WTC11 (cell line): ENCODE results near the gene PPIH. TPM values are rescaled to one million over a fixed set of nuclear protein-coding genes. Genes with fewer than 3 reads are reported as not detected.

ENCODE experiments used
- ATAC-seq: fragments of 200-7000 bp; cut with Tn5 transposase; 2 replicates; pipeline ENCODE4 v1.10.0; 2021; ENCODE audit warnings: mild to moderate bottlenecking, moderate library complexity
- CTCF ChIA-PET: fragments of 300-600 bp; sonication (Branson Sonifier 250); formaldehyde crosslinking; loops from one replicate; lab custom pipeline; 2021; ENCODE audit warnings: antibody characterized with exemption; lab: Charles Lee
- POLR2A ChIA-PET: fragments of 350-600 bp; sonication (Branson Sonifier 250); formaldehyde crosslinking; loops from one replicate; lab custom pipeline; 2021; ENCODE audit warnings: antibody characterized with exemption; lab: Charles Lee
- DNase-seq: peaks from one replicate; pipeline ENCODE4 v3.0.0; 2021; ENCODE audit warnings: low spot score
- H3K27ac Mint-ChIP-seq: 2 replicates; pipeline ENCODE4 v1.8.0; 2021; ENCODE audit warnings: mixed read lengths
- H3K27me3 Mint-ChIP-seq: 2 replicates; pipeline ENCODE4 v1.8.0; 2021; ENCODE audit warnings: low read depth, mild to moderate bottlenecking, moderate library complexity, mixed read lengths
- H3K36me3 Mint-ChIP-seq: 2 replicates; pipeline ENCODE4 v1.8.0; 2021; ENCODE audit warnings: mixed read lengths
- H3K4me1 Mint-ChIP-seq: 2 replicates; pipeline ENCODE4 v1.8.0; 2022; ENCODE audit warnings: mixed read lengths
- H3K4me3 Mint-ChIP-seq: 2 replicates; pipeline ENCODE4 v1.8.0; 2021; ENCODE audit warnings: mild to moderate bottlenecking, moderate library complexity, mixed read lengths
- H3K9me3 Mint-ChIP-seq: 2 replicates; pipeline ENCODE4 v1.8.0; 2021; ENCODE audit warnings: mixed read lengths
- CREM ChIP-seq: sonication (generic); formaldehyde crosslinking; IDR thresholded peaks from 2 replicates; pipeline ENCODE4 v1.8.1; 2022; ENCODE audit warnings: mild to moderate bottlenecking, missing genetic modification reagents, moderate library complexity
- EMX1 ChIP-seq: fragments of 250-450 bp; sonication (Bioruptor Pico); IDR thresholded peaks from 2 replicates; pipeline ENCODE4 v1.8.0; 2021; ENCODE audit warnings: mild to moderate bottlenecking
- ESRRA ChIP-seq: sonication (generic); formaldehyde crosslinking; IDR thresholded peaks from 2 replicates; pipeline ENCODE4 v1.8.1; 2022; ENCODE audit warnings: mild to moderate bottlenecking, missing genetic modification reagents, borderline replicate concordance
- FOXP1 ChIP-seq: sonication (generic); formaldehyde crosslinking; IDR thresholded peaks from 2 replicates; pipeline ENCODE4 v1.8.0; 2022; ENCODE audit warnings: missing genetic modification reagents, mild to moderate bottlenecking, moderate library complexity, borderline replicate concordance
- GABPB1 ChIP-seq: sonication (generic); formaldehyde crosslinking; IDR thresholded peaks from 2 replicates; pipeline ENCODE4 v1.8.1; 2023; ENCODE audit warnings: mild to moderate bottlenecking, missing genetic modification reagents
- GTF2I ChIP-seq: fragments of 250-450 bp; sonication (Bioruptor Pico); conservative IDR thresholded peaks from 2 replicates; pipeline ENCODE4 v1.4.0; 2021; ENCODE audit warnings: mild to moderate bottlenecking
- IRF2 ChIP-seq: sonication (generic); formaldehyde crosslinking; IDR thresholded peaks from 2 replicates; pipeline ENCODE4 v1.8.0; 2022; ENCODE audit warnings: low read depth, missing genetic modification reagents, borderline replicate concordance
- NFYB ChIP-seq: sonication (generic); formaldehyde crosslinking; conservative IDR thresholded peaks from 2 replicates; pipeline ENCODE4 v1.8.0; 2022; ENCODE audit warnings: low read depth, missing genetic modification reagents
- RELA ChIP-seq: sonication (generic); formaldehyde crosslinking; IDR thresholded peaks from 2 replicates; pipeline ENCODE4 v1.8.1; 2022; ENCODE audit warnings: missing genetic modification reagents, mild to moderate bottlenecking, borderline replicate concordance
- SP1 ChIP-seq: sonication (generic); formaldehyde crosslinking; conservative IDR thresholded peaks from 2 replicates; pipeline ENCODE4 v1.8.1; 2022; ENCODE audit warnings: missing genetic modification reagents
- TEAD1 ChIP-seq: sonication (generic); formaldehyde crosslinking; IDR thresholded peaks from 2 replicates; pipeline ENCODE4 v1.8.0; 2022; ENCODE audit warnings: mild to moderate bottlenecking, missing genetic modification reagents
- TP53 ChIP-seq: sonication (generic); formaldehyde crosslinking; IDR thresholded peaks from 2 replicates; pipeline ENCODE4 v1.8.1; 2023; ENCODE audit warnings: mild to moderate bottlenecking, missing genetic modification reagents
- USF2 ChIP-seq: sonication (generic); formaldehyde crosslinking; IDR thresholded peaks from 2 replicates; pipeline ENCODE4 v1.8.1; 2023; ENCODE audit warnings: mild to moderate bottlenecking, missing genetic modification reagents, moderate library complexity
- ZNF532 ChIP-seq: fragments of 250-450 bp; sonication (Bioruptor Pico); IDR thresholded peaks from 2 replicates; pipeline ENCODE4 v1.9.0; 2021; ENCODE audit warnings: mild to moderate bottlenecking, borderline replicate concordance
- ZSCAN18 ChIP-seq: fragments of 250-450 bp; sonication (Bioruptor Pico); IDR thresholded peaks from 2 replicates; pipeline ENCODE4 v2.1.2; 2022; ENCODE audit warnings: mild to moderate bottlenecking, moderate library complexity
- total RNA-seq: library from RNA; stranded (reverse); gene quantifications from 3 replicates; pipeline ENCODE4 v1.2.3, GENCODE V29; 2021

PPIH gene
- total RNA-seq, 1 experiment from 2014 or later, result 69.3 TPM

- TF ChIP-seq ZSCAN18 (CRISPR knock-in tag), result no peak
- no peak for TF ChIP-seq CREM (CRISPR knock-in tag)
- TF ChIP-seq TP53 (CRISPR knock-in tag), result no peak
- no peak for TF ChIP-seq GABPB1
- TF ChIP-seq USF2 (CRISPR knock-in tag), result no peak
- no peak for TF ChIP-seq GTF2I (CRISPR knock-in tag)
- TF ChIP-seq EMX1 (CRISPR knock-in tag), result no peak
- no peak for TF ChIP-seq FOXP1 (CRISPR knock-in tag)
- TF ChIP-seq TEAD1 (CRISPR knock-in tag), result no peak
- TF ChIP-seq ESRRA (CRISPR knock-in tag), result no peak
- TF ChIP-seq, all 79 proteins: peak for 0
Observed at GRCh38 chr1:42669936-42670335, 11.7 kb downstream of the PPIH start (continued).

- Mint-ChIP-seq H3K36me3 (peaks cover 60% of the 10 kb centered on the region), H3K27me3 (no peaks in the 10 kb centered on the region), H3K27ac (no peak overlapping the region), H3K4me3 (no peak overlapping the region), H3K9me3 (no peaks in the 10 kb centered on the region)
- ATAC-seq, result no peak
- no peak for DNase-seq
- CTCF ChIA-PET, result no interaction called here
- POLR2A ChIA-PET, result interaction anchor here (0.7 to 1.3 kb wide), 2 partner anchors 10 to 12 kb away, joined by 3 read pairs; partner anchors contain the start of gene YBX1
- TF ChIP-seq RELA, result no peak
- TF ChIP-seq NFYB (CRISPR knock-in tag), result no peak
- TF ChIP-seq IRF2 (CRISPR knock-in tag), result no peak
- TF ChIP-seq, all 79 proteins: peak for 0
- no peaks in the 10 kb centered on the region for H3K4me1 Mint-ChIP-seq
Observed at GRCh38 chr1:42670425-42670824, 12.2 kb downstream of the PPIH start.

- POLR2A ChIA-PET, result no interaction called here
- DNase-seq (no peak), ATAC-seq (no peak)
- no peaks in the 10 kb centered on the region for H3K27me3 Mint-ChIP-seq
- peaks cover 36% of the 10 kb centered on the region for H3K36me3 Mint-ChIP-seq
- H3K4me1 Mint-ChIP-seq, result no peaks in the 10 kb centered on the region
- no peak overlapping the region for H3K27ac Mint-ChIP-seq
- TF ChIP-seq SP1 (CRISPR knock-in tag), result no peak
- H3K9me3 Mint-ChIP-seq, result no peaks in the 10 kb centered on the region
- H3K4me3 Mint-ChIP-seq, result no peak overlapping the region
- CTCF ChIA-PET, result no interaction called here
Observed at GRCh38 chr1:42674214-42674613, 16.0 kb downstream of the PPIH start.

- Mint-ChIP-seq H3K4me1 (no peaks in the 10 kb centered on the region), H3K27me3 (no peaks in the 10 kb centered on the region), H3K36me3 (peaks cover 36% of the 10 kb centered on the region), H3K4me3 (no peak overlapping the region), H3K27ac (no peak overlapping the region), H3K9me3 (no peaks in the 10 kb centered on the region)
- no peak for DNase-seq
- no peak for ATAC-seq
- no peak for TF ChIP-seq ZNF532
- ChIA-PET CTCF (no interaction called here), POLR2A (no interaction called here)
Observed at GRCh38 chr1:42674682-42675081, 16.5 kb downstream of the PPIH start.
